GM18511 (cell line): ENCODE data around the gene NTM.

Experiments used
- ATAC-seq: cut with Tn5 transposase; IDR thresholded peaks from one replicate; pipeline ENCODE4 v1.9.1; 2021; ENCODE audit warnings: mild to moderate bottlenecking, moderate library complexity; ENCODE audit not compliant: unreplicated experiment

Gene NTM

DNA sequence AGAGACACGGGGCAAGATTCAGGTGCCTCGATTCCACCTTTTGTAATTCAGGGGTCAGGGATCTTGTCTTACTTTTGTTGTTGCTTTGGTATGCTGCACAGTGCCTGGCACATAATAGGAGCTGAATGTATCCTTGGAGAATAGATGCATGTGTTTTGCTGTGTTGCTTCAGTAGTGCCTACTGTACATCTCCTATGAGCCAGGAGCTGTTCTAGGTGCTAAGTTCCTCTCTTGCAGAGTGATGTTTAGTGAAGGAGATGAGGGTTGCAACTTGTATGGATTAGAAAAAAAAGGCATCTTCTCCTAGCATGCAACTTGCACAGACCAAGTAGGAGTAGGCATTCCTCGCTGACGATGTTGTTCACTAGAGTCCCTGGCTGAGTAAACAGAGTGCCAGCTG lies 555.4 kb downstream of the NTM start:
- no peak for ATAC-seq

DNA sequence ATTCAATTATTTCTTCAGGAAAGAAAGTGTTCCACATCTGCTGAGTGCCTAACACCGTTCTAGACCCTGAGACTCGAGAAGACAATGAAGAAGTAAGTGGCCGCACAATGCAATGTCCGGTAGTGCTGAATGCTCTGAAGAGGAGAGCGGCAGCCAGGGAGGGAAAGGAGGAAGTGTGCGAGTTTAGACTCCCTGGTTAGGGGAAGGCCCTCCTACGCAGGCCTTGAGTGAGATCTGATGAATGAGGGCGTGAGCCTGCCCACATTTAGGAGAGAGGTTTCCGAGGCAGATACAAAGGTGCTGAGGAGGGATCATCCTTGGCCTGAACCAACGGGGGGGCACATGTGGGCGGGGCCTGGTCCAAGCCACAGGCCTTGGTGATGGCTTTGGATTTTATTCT lies 558.6 kb downstream of the NTM start:
- ATAC-seq, result no peak

DNA sequence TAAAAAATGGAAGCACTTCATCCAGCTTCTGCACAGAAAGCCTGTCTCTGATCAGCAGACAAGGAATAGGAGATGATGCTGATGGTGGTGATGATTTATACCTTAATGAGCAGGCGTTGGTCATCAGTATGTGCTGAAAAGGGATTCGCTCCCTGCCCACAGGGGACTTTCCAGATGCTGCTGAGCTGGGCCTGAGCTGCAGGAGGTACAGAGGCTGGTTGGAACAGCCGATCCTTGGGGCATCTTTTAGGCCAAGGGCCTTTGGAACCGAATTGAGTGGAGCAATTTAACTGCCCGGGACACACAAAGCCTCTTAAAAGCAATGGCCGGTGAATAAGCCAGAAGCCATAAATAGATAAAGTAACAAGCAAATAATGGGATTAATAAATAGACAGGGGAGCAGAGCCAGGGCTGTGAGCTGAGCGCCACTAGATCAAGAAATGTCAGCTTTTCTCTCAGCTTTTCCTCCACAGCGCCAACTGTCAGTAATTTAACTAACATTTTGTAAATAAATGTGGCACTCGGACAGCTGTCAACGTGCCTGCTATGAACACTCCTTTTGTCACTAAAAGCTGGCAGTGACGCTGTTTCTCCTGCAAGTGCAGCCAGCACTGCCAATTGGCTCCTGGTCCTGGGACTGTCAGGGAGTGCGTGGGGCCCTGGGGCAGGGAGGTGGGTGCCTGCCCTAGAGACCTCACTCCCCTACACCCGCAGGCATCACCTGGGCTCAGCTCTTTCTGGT lies 562.3 kb downstream of the NTM start:
- no peak for ATAC-seq

DNA sequence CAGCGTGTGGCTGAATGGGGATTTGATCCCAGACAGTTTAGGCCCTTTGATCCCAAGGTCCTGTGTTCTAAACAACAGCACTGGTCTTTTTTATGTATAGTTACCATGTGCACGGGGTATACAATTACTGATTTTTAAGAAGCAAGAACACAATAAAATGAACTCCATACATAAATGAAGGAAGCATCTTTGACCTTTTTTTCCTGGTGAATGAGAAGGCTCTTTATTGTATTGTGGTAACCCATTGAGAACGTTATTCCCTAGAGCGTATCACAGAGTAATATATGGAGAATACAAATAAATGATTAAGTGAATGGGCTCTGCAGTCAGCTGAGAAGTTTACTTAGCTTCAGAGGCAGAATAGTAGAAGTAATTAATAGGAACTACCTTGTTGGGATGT lies 563.6 kb downstream of the NTM start:
- no peak for ATAC-seq

DNA sequence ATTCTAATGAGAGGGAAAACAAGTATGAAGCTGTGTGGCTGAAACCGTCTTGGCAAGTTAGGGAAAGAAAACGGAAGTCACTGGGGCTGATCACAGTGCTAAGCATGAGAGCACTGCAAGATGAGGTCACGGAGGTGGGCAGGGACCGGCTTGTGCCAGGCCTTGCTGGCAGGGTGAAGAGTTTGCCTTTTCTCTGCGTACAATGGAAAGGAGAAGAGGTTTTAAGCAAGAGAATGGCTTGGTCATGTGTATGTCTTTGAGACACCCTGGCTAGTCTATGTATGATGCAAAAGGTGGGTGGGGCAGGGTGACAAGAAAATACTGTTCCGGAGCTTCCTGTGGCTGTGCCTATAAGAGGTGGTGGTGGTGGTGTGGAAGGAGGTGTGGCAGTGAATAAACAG lies 567.9 kb downstream of the NTM start:
- ATAC-seq, result no peak

DNA sequence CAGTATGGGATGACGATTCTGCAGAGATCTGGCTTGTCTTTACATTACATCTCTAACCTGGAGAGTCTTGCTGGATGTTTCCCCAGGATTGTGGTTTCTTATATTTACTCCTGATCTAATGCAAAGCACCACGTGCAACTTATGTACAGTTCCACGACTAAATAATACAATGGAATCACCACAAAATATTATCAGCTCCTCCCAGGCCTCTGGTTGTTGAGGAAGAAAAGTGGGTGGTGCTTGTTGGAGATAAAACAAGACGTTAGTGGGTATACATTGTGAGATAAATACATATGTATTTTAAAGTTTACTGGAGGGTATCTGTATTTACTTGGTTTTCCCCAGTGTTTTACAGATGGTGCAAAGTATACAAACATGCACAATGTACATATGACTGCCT lies 569.7 kb downstream of the NTM start:
- ATAC-seq, result no peak

DNA sequence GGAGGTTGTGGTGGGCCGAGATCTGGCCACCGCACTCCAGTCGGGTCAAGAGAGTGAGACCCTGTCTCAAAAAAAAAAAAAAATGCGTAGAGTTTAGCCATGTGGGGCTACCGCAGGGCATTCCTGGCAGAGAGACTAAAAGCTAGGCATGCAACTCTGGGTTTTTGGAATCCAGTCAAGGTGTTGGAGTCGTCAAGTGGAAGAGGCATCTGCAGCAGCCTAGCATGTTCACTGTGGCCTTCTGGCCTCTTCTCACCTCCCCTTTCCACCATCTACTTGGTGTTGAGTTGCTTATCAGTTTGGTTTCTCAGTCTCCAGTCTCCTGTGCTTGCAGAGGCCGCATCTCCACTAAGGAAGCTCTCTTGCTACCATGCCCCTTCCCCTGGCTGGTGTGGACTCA lies 572.5 kb downstream of the NTM start:
- no peak for ATAC-seq

DNA sequence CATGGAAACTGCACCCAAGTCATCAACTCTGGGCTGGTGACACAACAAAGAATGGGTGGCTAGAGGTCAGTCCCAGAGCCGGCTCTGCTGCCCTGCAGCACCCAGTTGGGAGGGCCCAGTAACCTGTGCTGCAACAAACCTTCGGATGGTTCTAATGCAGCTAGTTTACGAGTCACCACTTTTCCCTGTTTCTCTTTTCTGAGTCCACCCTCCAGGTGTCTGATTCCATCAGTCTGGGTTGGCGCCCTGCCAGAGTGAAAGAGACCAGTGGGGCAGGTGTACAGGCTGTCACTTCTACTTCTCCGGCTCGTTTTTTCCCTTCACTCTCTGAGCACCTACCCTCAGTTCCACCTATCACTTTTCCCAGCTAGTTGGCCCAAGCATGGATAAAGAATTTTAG lies 572.9 kb downstream of the NTM start:
- ATAC-seq, result no peak

DNA sequence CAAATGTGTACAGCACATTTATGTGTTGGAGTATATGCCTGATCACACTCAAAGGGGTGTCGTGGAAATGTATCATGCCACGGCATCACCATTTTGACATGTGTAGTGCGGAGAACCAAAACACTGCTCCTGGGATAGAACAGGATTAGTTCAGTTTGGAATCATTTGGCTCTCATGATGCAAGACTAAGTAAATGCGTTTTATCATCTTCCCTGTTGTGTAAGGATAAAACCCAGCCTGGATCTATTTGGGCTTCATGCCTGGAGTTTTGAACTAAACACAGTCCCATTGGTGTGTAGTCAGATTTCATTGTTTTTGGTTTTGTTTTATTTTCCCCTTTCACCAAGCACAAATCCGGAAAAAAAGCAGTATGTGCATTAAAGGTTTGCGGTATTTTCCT lies 574.3 kb downstream of the NTM start:
- no peak for ATAC-seq

DNA sequence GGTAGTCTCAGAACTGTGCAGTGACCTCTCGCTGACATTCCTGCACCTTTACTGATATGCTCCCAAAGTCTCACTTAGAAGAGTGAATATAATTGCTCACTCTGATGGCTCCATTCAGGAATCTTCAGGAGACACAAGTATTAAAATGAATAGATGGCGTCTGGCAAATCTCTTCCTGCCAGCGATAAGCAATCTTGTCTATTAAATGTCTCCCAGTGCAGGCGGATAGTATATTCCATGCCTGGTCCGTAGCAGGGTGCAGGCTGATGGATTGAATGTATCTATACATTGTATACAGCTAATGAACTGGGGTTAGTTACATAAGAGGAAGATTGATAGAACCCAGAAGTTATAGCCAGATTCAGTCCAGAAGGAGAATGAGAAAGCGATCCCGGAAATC lies 575.3 kb downstream of the NTM start:
- ATAC-seq, result no peak

DNA sequence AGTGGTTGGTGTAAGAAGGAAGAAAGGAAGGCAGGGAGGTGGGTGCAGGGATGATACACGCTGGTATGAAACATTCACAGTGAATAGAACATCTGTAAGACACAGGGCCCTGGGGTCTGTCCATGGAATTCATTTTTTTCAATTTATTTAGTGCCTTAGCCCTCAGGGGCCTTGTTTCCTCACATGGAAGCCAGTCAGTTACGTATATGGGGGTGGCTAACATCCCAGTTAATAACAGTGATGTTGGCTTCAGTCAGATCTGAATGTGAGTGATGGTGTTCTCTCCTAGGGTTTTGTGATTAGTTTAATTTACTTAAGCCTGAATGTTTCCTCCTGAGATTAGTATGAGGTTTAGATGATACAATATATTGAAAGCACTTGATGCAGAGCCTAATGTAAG lies 577.1 kb downstream of the NTM start:
- no peak for ATAC-seq

DNA sequence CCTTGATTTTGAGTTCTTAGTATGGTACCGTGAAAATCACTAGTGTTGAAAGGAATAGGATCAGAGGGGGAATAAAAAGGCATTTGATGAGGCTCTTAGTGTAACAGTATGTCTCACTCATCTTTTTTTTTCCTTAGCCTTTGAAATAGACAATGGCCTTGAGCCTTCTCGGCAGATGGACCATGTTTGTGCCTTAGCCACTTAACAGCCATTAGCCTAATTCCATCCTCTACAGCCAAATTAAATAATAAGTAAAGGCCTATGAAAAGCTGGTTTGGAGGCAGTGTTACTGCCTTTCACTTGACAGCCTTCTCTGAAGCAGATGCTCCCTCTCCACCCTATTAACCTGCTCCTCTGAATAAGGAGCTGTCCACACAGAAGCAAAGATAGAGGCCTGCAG lies 580.7 kb downstream of the NTM start:
- ATAC-seq, result no peak

DNA sequence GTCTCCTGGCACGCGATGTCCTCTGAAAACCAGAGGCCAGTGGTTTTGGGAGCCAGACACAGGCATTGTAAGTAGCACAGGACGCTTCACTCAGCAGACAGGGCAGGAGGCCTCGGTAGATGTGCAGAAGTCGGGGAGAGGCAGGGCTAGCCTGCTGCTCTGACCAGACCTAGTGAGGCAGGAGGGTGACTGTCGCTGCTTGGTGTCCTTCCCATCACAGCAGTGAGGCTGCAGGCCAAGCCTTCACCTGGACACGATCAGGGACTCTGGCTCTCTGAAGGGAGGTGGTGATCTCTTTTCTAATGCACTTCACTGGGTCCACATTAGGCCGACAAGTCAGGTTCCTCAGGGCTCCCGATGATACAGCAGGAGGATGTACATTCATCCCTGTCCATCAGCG lies 583.7 kb downstream of the NTM start:
- ATAC-seq, result no peak

DNA sequence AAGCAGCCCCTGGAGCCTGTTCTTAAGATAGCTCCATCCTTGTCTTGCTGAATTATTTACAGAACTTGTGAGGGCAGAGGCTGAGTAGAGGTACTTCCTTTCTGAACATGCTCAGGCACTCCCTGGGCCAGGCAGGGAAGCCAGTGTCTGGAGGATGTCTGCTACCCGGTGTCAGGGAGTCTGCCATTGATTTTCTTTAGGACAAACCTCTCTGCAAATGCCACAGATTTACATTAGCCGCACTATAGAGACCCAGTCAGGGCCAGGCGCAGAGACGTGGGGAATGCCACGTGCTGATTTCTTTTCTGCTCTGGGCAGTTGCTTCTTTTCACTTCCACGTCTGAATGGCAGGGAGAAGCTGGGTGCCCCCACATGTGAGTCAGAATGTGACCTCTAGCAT lies 585.5 kb downstream of the NTM start:
- no peak for ATAC-seq

DNA sequence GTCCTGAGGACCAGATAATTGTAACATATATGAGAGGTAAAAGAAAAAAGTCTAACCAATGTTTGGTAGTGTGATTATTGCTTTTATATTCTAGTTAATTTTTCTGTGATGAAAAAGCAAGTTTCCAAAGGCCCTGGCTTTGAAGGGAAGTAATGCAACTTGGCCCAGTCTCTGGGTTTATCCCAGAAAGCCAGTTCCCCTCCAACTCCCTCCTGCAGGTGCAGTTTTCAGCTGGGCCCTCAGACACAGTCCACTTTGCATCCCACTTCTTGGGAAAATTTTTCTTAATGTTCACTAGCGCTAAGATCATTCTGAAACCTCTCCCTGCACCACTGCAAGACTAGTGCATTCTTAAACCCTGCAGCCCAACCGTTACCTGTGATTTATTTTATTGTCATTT lies 586.8 kb downstream of the NTM start:
- ATAC-seq, result no peak

DNA sequence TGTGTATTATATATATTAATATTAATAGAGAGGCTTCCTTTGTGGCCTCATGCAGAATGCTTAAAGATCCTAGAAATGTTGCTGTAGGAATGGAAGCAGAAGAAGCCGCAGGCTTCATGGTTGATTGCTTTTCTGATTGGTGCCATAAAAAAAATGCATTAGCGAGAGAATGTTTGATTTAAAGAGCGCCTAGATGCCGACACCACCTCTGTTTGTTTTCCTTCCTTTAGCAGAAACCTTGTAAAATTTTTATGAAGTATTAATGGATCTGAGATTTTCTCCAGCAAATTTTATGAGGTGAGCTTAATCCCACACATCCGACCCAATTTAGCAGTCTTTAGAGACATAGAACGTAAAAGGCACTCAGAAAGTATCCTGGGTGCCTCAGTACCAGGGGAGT lies 587.5 kb downstream of the NTM start:
- ATAC-seq, result no peak

DNA sequence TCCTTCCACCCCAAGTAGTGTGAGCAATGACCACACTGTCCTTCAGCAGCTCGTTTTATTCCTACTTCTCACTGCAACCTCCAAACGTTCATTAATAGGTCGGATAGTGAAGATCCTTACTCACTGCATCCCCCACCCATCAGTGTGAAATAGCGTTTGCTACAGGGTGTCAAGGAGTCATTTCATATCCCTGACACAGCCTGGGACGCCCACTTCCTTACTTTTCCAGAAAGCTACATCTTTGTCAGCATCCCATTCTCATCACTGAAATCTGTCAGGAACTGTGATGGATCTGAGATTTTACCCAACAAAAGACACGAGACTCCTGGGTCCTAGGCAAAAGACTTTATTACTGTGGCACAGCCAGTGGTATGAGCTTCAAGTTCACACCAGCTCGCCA lies 592.4 kb downstream of the NTM start:
- ATAC-seq, result no peak

DNA sequence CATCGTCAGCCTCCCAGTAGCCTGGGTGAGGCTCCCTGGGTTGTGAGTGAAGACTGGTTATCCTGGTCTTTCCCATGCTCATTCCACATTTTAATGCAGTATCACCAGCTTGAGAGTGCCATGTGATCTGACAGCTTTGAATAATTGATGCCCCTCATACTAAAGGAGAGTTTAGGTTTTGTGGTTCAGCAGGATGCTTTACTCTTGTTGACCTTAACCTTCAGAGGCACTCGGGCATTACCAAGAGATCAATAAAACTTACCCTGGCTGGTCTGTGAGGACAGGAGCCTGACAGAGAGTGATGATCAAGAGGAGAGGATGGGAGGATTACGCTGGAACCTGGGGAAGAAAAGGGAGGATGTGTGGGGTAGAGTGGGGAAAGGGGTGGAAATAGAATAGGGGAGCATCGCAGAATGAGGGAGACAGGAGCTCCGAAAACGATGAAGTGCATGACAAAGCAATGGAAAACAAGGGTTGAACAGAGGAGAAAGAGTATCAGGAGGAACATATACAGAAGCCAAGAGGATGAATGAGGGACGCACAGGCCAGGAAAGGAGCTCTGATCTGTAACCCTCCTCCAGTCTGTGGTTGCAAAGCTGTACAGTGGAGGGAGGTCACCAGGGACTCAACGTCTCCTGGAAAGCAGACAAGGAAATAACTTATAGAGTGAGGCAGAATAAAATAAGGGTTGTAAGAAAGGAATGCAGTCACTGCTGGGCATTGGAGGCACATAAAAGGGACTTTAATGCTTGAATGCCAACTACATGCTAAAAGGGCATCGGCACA lies 594.5 kb downstream of the NTM start:
- no peak for ATAC-seq

DNA sequence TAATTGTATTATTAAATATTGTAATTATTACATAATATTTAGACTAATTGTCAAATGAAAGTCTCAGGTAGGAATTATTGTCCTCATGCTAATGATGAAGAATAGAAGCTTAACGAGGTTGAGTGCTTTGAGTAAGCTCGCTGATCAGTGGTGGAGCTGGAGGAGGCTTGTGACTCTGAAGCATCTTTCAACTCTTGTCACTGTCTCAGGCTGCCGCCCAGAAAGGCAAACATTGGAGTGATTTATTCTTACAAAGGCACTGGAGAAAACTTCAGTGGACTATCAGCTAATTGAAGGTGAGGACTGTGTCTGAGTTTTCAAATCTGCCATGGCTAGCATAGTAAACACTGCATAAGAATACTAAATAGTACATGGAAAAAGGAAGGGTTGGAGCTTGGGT lies 595.1 kb downstream of the NTM start:
- no peak for ATAC-seq

DNA sequence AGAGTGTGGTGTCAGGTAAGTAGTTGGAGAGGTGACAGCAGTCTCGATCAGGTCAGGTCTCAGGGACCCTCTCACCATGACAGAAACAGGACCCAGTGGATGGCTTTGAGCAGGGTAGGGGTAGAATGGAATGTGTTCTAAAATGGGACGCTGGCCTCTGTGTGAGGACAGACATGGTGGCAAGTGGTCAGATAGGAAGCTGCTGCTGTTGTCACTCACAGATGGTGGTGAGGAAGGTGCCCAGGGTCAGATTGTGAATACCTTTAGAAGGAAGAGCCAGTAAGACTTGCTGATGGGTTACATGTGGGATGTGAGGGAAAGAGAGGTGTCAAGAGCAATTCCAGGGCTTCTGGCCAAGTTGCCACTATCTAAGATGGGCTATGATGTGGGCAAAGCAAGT lies 596.3 kb downstream of the NTM start:
- no peak for ATAC-seq

DNA sequence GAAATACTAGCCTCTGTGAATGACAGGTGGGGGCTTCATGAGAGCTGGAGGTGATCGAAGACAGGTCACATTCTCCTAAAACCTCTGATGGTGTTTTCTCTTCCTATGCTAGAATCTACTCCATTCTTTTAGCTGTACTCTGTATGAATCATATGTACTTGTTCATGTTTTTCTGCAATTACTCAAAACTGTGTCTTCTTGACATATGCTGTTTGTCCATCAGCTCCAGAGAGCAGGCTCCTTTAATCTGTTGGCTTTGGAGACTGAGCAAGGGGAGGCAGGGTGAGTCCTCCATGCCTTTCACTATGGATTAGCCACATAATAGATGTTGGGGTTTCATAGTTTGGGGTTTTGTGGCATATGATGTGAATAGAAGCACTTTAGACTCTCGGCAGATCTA lies 598.8 kb downstream of the NTM start:
- no peak for ATAC-seq

DNA sequence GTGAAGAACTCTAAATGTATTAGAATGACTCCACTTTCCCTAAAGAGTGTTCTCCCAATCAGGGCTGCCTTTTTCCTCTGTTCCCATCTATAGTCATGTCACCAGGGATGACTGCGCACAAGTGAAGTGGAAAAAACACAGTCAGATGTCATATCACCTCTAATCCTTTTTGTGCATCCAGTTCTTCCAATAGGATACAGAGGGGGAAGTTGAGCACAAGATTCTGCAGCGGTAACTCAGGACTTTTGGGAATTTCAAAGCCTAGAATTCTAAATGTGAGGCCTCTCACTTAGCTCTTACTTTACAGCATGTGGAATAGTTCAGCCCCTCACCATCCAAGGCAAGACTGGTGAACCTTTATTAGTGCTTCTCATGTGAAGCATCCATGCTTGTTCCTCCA lies 602.6 kb downstream of the NTM start:
- no peak for ATAC-seq

DNA sequence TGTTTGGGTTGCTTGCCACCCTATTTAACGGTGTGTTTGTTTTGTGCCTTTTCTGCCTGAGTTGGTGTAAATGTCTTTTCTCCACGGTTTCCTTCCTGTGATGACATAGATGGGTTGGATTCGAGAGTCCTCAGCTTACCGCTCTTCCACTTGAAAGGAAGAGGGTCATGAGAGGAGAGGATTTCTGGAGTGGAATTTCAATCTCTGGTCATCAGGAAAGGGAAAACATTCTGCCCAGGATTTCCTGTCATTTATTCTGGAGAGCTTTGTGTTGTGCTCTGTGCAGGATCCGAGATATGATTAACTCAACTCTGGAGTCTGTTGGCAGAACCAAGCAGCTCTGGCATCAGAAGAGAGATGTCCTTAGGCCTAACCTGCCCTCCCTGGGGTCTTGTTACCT lies 605.2 kb downstream of the NTM start:
- no peak for ATAC-seq
